Endodermal cell (in vitro differentiated cells): ENCODE results near the gene DDX28. TPM values are rescaled to one million over a fixed set of nuclear protein-coding genes. Genes with fewer than 3 reads are reported as not detected.

ENCODE experiments used
- DNase-seq: peaks from one replicate; pipeline ENCODE4 v3.0.0-alpha.2; 2017
- H3K27ac ChIP-seq: 2 replicates; pipeline ENCODE4 v1.5.1; 2013; ENCODE audit warnings: mild to moderate bottlenecking, low read depth, low read length, moderate library complexity
- H3K27me3 ChIP-seq: 2 replicates; pipeline ENCODE4 v1.6.1; 2013; ENCODE audit warnings: mild to moderate bottlenecking, low read length, moderate library complexity; ENCODE audit not compliant: insufficient read depth, control insufficient read depth, poor library complexity, severe bottlenecking
- H3K36me3 ChIP-seq: 2 replicates; pipeline ENCODE4 v1.7.0; 2013; ENCODE audit warnings: mild to moderate bottlenecking, low read length, moderate library complexity; ENCODE audit not compliant: control insufficient read depth, insufficient read depth
- H3K4me1 ChIP-seq: one replicate; pipeline ENCODE4 v1.7.0; 2013; ENCODE audit warnings: low read length; ENCODE audit not compliant: control insufficient read depth, insufficient read depth
- H3K4me3 ChIP-seq: 2 replicates; pipeline ENCODE4 v1.5.1; 2013; ENCODE audit warnings: mild to moderate bottlenecking, low read length, moderate library complexity
- H3K9ac ChIP-seq: 2 replicates; pipeline ENCODE4 v1.6.1; 2013; ENCODE audit warnings: mild to moderate bottlenecking, low read length, moderate library complexity; ENCODE audit not compliant: poor library complexity, severe bottlenecking; ENCODE audit errors: extremely low read depth
- H3K9me3 ChIP-seq: 2 replicates; pipeline ENCODE4 v1.6.1; 2013; ENCODE audit warnings: mild to moderate bottlenecking, low read length, moderate library complexity; ENCODE audit not compliant: control insufficient read depth
- H3K27ac Mint-ChIP-seq: 2 replicates; pipeline ENCODE4 v1.8.0; 2020; ENCODE audit warnings: mixed read lengths
- H3K27me3 Mint-ChIP-seq: 2 replicates; pipeline ENCODE4 v1.8.0; 2021; ENCODE audit warnings: mild to moderate bottlenecking, mixed read lengths; ENCODE audit not compliant: insufficient read depth
- H3K36me3 Mint-ChIP-seq: 2 replicates; pipeline ENCODE4 v1.8.0; 2020; ENCODE audit warnings: low read depth, mixed read lengths
- H3K4me1 Mint-ChIP-seq: 2 replicates; pipeline ENCODE4 v1.8.0; 2020; ENCODE audit warnings: mixed read lengths
- H3K4me3 Mint-ChIP-seq: 2 replicates; pipeline ENCODE4 v1.8.0; 2020; ENCODE audit warnings: mild to moderate bottlenecking, moderate library complexity, mixed read lengths
- H3K9me3 Mint-ChIP-seq: 2 replicates; pipeline ENCODE4 v1.8.0; 2020; ENCODE audit warnings: mild to moderate bottlenecking, mixed read lengths
- CTCF ChIP-seq: fragments of 200-600 bp; sonication (generic); conservative IDR thresholded peaks from 2 replicates; pipeline ENCODE4 v1.5.0; 2021; ENCODE audit warnings: antibody characterized with exemption, mild to moderate bottlenecking
- WGBS, 2 experiments: methylation state at CpG; one replicate each; pipeline versions ENCODE4 v1.1.5 to v1.1.7; 2013; ENCODE audit warnings: missing lambda C conversion rate in 2 of 2, mixed read lengths in 1 of 2; ENCODE audit not compliant: insufficient coverage in 1 of 2, insufficient read length in 1 of 2; 5-methylcytosine and 5-hydroxymethylcytosine counted together
- long read RNA-seq, 4 experiments: library from polyadenylated mRNA in 2 of 4; library from RNA in 1 of 4; library from capped mRNA in 1 of 4; stranded (forward) in 3 of 4; unstranded in 1 of 4; transcript quantifications; one replicate each; pipeline ENCODE4 v2.0.0, GENCODE V29; 2020 to 2021; ENCODE audit warnings: inconsistent platforms in 1 of 4
- polyA plus RNA-seq, 2 experiments: library from polyadenylated mRNA; stranded (reverse); fragments of 50-300 nt; gene quantifications; one replicate each; pipeline ENCODE4 v1.2.3, GENCODE V29; 2013
- total RNA-seq, 2 donors: library from RNA; stranded (reverse); fragmentation: NEBNext Ultra II Directional in 1 of 2; extraction: Animal tissue kit (Norgen Biotek cat#: 25700) in 1 of 2; gene quantifications; 2 replicates in 1 of 2; 3 replicates in 1 of 2; pipeline ENCODE4 v1.2.1, GENCODE V29; 2021

The DDX28 gene
- 10 to 100 TPM; 12.1 to 12.3 TPM for total RNA-seq
- 11.1 TPM for polyA plus RNA-seq (2013, experiment 1 of 2)
- 10.9 TPM for polyA plus RNA-seq (2013, experiment 2 of 2)
- long read RNA-seq, experiment 1, transcript DDX28-201 (1 exons, 2,169 nt), result major isoform, 8 of 8 reads
- long read RNA-seq, experiment 1, partial matches to known transcripts, result 0 of 8 reads
- long read RNA-seq, experiment 1, other reads (novel, unspliced or antisense), result 0 of 8 reads
- long read RNA-seq, experiment 2, transcript DDX28-201 (1 exons, 2,169 nt), result major isoform, 13 of 13 reads
- long read RNA-seq, experiment 2, partial matches to known transcripts, result 0 of 13 reads
- long read RNA-seq, experiment 2, other reads (novel, unspliced or antisense), result 0 of 13 reads
- long read RNA-seq, experiment 3, transcript DDX28-201 (1 exons, 2,169 nt), result major isoform, 105 of 105 reads
- long read RNA-seq, experiment 3, partial matches to known transcripts, result 0 of 105 reads
- long read RNA-seq, experiment 3, other reads (novel, unspliced or antisense), result 0 of 105 reads
- long read RNA-seq, experiment 4, transcript DDX28-201 (1 exons, 2,169 nt), result major isoform, 22 of 22 reads
- long read RNA-seq, experiment 4, partial matches to known transcripts, result 0 of 22 reads
- long read RNA-seq, experiment 4, other reads (novel, unspliced or antisense), result 0 of 22 reads

GRCh38 chr16:68022728-68023537 lies at the start of gene DDX28, which contains the start of gene DUS2:
Gene DDX28, minus strand, starts transcription at chr16:68023232. Its CDS starts 30 bp downstream, at chr16:68023202.
Gene DUS2, plus strand, starts transcription at chr16:68023284. Its CDS starts 14,740 bp downstream, at chr16:68038024.
- H3K9ac ChIP-seq, result peak within 1 kb of the TSS; percentile 73
- no peaks in the 10 kb centered on the region for H3K27me3 ChIP-seq
- H3K27me3 Mint-ChIP-seq, result no peaks in the 10 kb centered on the region
- peak within 1 kb of the TSS; percentile 86 for H3K4me3 Mint-ChIP-seq
- WGBS, 2 experiments, result 0% methylated on average over 64 to 84 of the region's 84 CpGs
- peak within 1 kb of the TSS; percentile 68 for H3K27ac ChIP-seq
- H3K9me3 Mint-ChIP-seq, result no peaks in the 10 kb centered on the region
- TF ChIP-seq CTCF, result no peak
- peaks cover 16% of the 10 kb centered on the region for H3K4me1 Mint-ChIP-seq
- peak; percentile 97 for DNase-seq
- H3K4me1 ChIP-seq, result peaks cover 8% of the 10 kb centered on the region
- H3K9me3 ChIP-seq, result no peaks in the 10 kb centered on the region
- peak within 1 kb of the TSS; percentile 96 for H3K27ac Mint-ChIP-seq
- peak within 1 kb of the TSS; percentile 99 for H3K4me3 ChIP-seq
- H3K36me3 ChIP-seq, result peaks cover 36% of the 10 kb centered on the region
- H3K36me3 Mint-ChIP-seq, result peaks cover 26% of the 10 kb centered on the region

GRCh38 chr16:68072038-68072695 lies 49.1 kb upstream of the DDX28 start:
- no peaks in the 10 kb centered on the region for H3K9me3 Mint-ChIP-seq

More at GRCh38 chr16:68072038-68072695, 49.1 kb upstream of the DDX28 start:
- no peak for DNase-seq
- Histone ChIP-seq H3K4me3 (no peak overlapping the region), H3K36me3 (peaks cover 55% of the 10 kb centered on the region), H3K9me3 (no peaks in the 10 kb centered on the region), H3K9ac (no peak overlapping the region), H3K27ac (no peak overlapping the region), H3K4me1 (no peaks in the 10 kb centered on the region), H3K27me3 (no peaks in the 10 kb centered on the region)
- Mint-ChIP-seq H3K4me1 (no peaks in the 10 kb centered on the region), H3K27ac (no peak overlapping the region), H3K27me3 (no peaks in the 10 kb centered on the region), H3K36me3 (peaks cover 50% of the 10 kb centered on the region), H3K4me3 (no peak overlapping the region)
- 93 to 94% methylated on average over 5 to 9 of the region's 9 CpGs for WGBS, 2 experiments
- no peak for TF ChIP-seq CTCF
